GM12875 (cell line): ENCODE data around the gene DAZAP1.
A peak's percentile ranks its signal among the peaks of the same experiment; 100 is the strongest.

Experiments
- H3K4me3 ChIP-seq: one replicate; pipeline ENCODE4 v1.5.1; 2011; ENCODE audit warnings: low read depth, low read length, control low read depth
- CTCF ChIP-seq: IDR thresholded peaks from 2 replicates; pipeline ENCODE4 v1.5.1; 2011; ENCODE audit warnings: low read depth, mild to moderate bottlenecking, control low read depth, inconsistent platforms, low read length, moderate library complexity, borderline replicate concordance; ENCODE audit not compliant: insufficient read depth

Gene DAZAP1

GRCh38 chr19:1379126-1379905 lies 28.1 kb upstream of the DAZAP1 start:
- TF ChIP-seq CTCF = no peak
- H3K4me3 ChIP-seq = no peak overlapping the region

- H3K4me3 ChIP-seq = no peak overlapping the region
- TF ChIP-seq CTCF = no peak
Measured at GRCh38 chr19:1379961-1380489, 27.4 kb upstream of the DAZAP1 start.

GRCh38 chr19:1382250-1382649 lies 25.1 kb upstream of the DAZAP1 start:
- H3K4me3 ChIP-seq = no peak overlapping the region
- no peak for TF ChIP-seq CTCF

- H3K4me3 ChIP-seq = no peak overlapping the region
- no peak for TF ChIP-seq CTCF
Measured at GRCh38 chr19:1383017-1383311, 24.4 kb upstream of the DAZAP1 start.

GRCh38 chr19:1383312-1384084 lies 23.9 kb upstream of the DAZAP1 start, which contains the start of gene NDUFS7:
Gene NDUFS7, plus strand, starts transcription at chr19:1383907. Its CDS starts 20 bp downstream, at chr19:1383927.
- TF ChIP-seq CTCF = 0 out of 2 replicates have a peak, but pooled peaks have one; percentile 12
- peak within 1 kb of the TSS; percentile 93 for H3K4me3 ChIP-seq

- no peak for TF ChIP-seq CTCF
- peak overlapping the region; percentile 93 for H3K4me3 ChIP-seq
Measured at GRCh38 chr19:1384085-1384462, 23.3 kb upstream of the DAZAP1 start.
